ENCODE measurements around the gene TMEM158.

TMEM158 gene

DNA sequence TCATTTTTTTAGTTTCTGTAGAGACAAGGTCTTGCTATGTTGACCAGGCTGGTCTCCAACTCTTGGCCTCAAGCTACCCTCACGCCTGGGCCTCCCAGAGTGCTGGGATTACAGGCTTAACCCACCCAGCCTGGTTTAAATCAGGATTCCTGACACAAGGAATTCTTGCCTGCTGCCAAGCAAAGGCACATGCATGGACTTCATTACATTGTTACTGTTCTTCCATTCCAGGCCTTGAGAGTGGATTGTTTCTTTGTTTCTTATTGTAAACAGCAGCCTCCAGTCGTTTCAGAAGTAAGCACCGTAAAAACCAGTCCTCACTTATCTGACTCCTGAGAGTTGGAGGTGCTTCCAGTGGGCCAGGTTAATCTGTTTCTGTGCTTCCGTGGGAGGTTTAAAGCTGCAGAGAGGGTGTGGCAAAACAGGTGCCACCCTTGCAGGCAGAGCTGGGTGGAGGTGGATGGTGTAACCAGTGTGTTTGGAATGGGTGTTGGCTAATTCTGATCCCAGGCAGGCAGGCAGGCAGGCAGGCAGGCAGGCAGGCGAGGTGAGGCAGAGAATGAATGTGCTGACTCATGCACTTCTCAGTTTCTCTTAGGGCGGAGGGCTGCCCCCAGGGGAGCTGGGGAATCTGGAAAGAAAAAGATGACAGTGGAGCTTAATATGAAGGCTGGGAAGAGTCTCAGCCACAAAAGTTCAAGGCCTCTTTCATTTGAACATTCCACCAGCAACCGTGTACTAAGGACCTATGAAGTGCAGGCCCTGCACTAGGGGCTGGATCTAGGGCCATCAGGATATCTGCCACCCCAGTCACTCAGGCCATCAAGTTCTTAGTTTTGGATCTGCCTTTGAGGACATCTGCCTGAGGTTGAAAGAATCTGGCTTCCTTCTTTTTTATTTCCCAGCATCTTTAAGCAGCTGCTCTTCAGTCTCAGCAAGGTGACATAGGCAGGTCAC is 42.9 kb downstream of the TMEM158 start:
- H3K4me3 ChIP-seq (ENCODE audit: low read length) = no peak overlapping the region
- DNase-seq (ENCODE audit: low read depth) = peak; percentile 76
- TF ChIP-seq CTCF (conservative IDR thresholded peaks at IDR 0.05; ENCODE audit: low read length) = no peak

DNA sequence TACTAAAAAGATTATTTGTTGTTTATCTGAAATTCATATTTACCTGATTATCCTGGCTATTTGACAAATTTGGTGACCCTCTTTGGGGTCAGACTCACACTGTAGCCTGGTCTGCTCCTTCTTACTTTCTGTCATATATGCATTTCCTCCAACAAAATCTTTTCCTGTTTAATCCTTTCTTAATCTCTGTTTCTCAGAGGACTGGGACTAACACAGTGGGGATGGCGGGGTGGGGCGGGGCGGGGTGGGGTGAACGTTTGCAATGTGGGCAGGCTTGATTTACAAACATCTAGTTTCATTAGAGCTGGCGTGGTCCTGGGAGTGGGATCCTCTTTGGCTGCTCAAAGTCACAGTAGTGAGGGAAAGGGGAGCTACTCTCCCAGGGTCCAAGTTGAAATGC is 44.6 kb downstream of the TMEM158 start:
- no peak for TF ChIP-seq CTCF (conservative IDR thresholded peaks at IDR 0.05; ENCODE audit: low read length)
- H3K4me3 ChIP-seq (ENCODE audit: low read length) = no peak overlapping the region
- no peak for DNase-seq (ENCODE audit: low read depth)

DNA sequence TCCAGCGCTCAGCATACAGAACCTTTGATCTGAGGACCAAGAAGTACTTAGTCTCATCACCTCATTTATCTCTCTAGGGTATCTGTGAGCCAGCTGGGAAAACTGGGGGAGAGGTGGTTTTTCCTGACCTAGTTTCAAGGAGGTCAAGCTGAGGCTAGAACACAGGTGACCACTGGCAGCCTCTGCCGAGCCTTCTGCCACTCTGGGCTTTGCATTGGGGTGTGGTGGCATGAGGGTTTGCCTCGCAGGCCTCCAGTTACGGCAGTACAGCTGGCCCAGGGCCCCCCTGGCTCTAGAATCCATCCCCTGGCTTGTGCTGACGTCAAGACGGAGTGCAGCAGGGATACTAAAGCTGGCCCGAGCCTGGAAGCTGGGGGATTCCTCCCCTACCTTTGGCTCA is 45.2 kb downstream of the TMEM158 start:
- TF ChIP-seq CTCF (conservative IDR thresholded peaks at IDR 0.05; ENCODE audit: low read length) = no peak
- no peak for DNase-seq (ENCODE audit: low read depth)
- no peak overlapping the region for H3K4me3 ChIP-seq (ENCODE audit: low read length)

GRCh38 chr3:45180051-45180450 is 46.0 kb downstream of the TMEM158 start:
- no peak for TF ChIP-seq CTCF (conservative IDR thresholded peaks at IDR 0.05; ENCODE audit: low read length)
- peak; percentile 77 for DNase-seq (ENCODE audit: low read depth)
- H3K4me3 ChIP-seq (ENCODE audit: low read length) = no peak overlapping the region

GRCh38 chr3:45179163-45179562 is 46.9 kb downstream of the TMEM158 start:
- H3K4me3 ChIP-seq (ENCODE audit: low read length) = no peak overlapping the region
- no peak for TF ChIP-seq CTCF (conservative IDR thresholded peaks at IDR 0.05; ENCODE audit: low read length)
- no peak for DNase-seq (ENCODE audit: low read depth)

GRCh38 chr3:45178183-45179023 is 47.7 kb downstream of the TMEM158 start:
- no peak for TF ChIP-seq CTCF (conservative IDR thresholded peaks at IDR 0.05; ENCODE audit: low read length)
- H3K4me3 ChIP-seq (ENCODE audit: low read length) = no peak overlapping the region
- DNase-seq (ENCODE audit: low read depth) = peak; percentile 33
